H1 (cell line): ENCODE data around the gene TEX264. TPM values are rescaled to one million over a fixed set of nuclear protein-coding genes. Genes with fewer than 3 reads are reported as not detected.
A peak's percentile ranks its signal among the peaks of the same experiment; 100 is the strongest.

Experiments used
- CTCF ChIA-PET: fragments of 300-600 bp; sonication (Branson Sonifier 250); formaldehyde crosslinking; loops from one replicate; lab custom pipeline; 2021; ENCODE audit not compliant: partially characterized antibody; lab: Charles Lee
- POLR2A ChIA-PET: fragments of 300-600 bp; sonication (Branson Sonifier 250); formaldehyde crosslinking; loops from one replicate; lab custom pipeline; 2021; ENCODE audit warnings: inconsistent platforms; ENCODE audit not compliant: partially characterized antibody; lab: Charles Lee
- DNase-seq, 2 experiments: peaks; one replicate each; pipeline versions ENCODE4 v3.0.0 to v3.0.0-alpha.2; 2010 to 2022; ENCODE audit warnings: low spot score in 2 of 2, low read depth in 1 of 2, mixed read lengths in 1 of 2
- FAIRE-seq: peaks from 2 replicates; lab custom pipeline; 2011; peaks lifted over from hg19 to GRCh38; lab: Jason Lieb, UNC
- H2AFZ ChIP-seq: 2 replicates; pipeline ENCODE4 v1.8.1; 2012; ENCODE audit warnings: low read length, inconsistent platforms
- H2AK5ac ChIP-seq: 2 replicates; pipeline ENCODE4 v1.6.1; 2013; ENCODE audit warnings: low read depth, low read length
- H2BK120ac ChIP-seq: replicated peaks from 2 replicates; pipeline ENCODE3; 2013; ENCODE audit warnings: low read depth, low read length, inconsistent platforms
- H2BK12ac ChIP-seq: 2 replicates; pipeline ENCODE4 v1.6.1; 2013; ENCODE audit warnings: low read depth, low read length
- H2BK15ac ChIP-seq: 2 replicates; pipeline ENCODE4 v1.6.1; 2013; ENCODE audit warnings: low read length
- H2BK20ac ChIP-seq: 2 replicates; pipeline ENCODE4 v1.6.1; 2013; ENCODE audit warnings: low read length
- H2BK5ac ChIP-seq: 2 replicates; pipeline ENCODE4 v1.6.1; 2013; ENCODE audit warnings: low read depth, low read length
- H3K14ac ChIP-seq: 2 replicates; pipeline ENCODE4 v1.6.1; 2013; ENCODE audit warnings: inconsistent platforms; ENCODE audit not compliant: insufficient read length
- H3K18ac ChIP-seq: 2 replicates; pipeline ENCODE4 v1.6.1; 2013; ENCODE audit warnings: low read length; ENCODE audit errors: extremely low read depth
- H3K23ac ChIP-seq: 2 replicates; pipeline ENCODE4 v1.6.1; 2013; ENCODE audit warnings: inconsistent platforms; ENCODE audit not compliant: insufficient read length
- H3K23me2 ChIP-seq: 2 replicates; pipeline ENCODE4 v1.6.1; 2013; ENCODE audit warnings: low read depth, low read length
- H3K27ac ChIP-seq: 2 replicates; pipeline ENCODE4 v1.6.1; 2011; ENCODE audit warnings: low read depth, low read length, inconsistent platforms
- H3K27me3 ChIP-seq, 4 experiments: replicated peaks in 1 of 4; 1 replicate in 1 of 4; 2 replicates in 3 of 4; pipeline versions ENCODE4 v1.6.1 to v1.8.1; 2011 to 2013; ENCODE audit warnings: low read length in 3 of 4, mild to moderate bottlenecking in 3 of 4, inconsistent platforms in 2 of 4, mixed read lengths in 2 of 4, moderate library complexity in 1 of 4; ENCODE audit not compliant: control insufficient read depth in 3 of 4, insufficient read depth in 3 of 4; ENCODE audit errors: extremely low read depth in 1 of 4
- H3K36me3 ChIP-seq, 4 experiments: 2 replicates each; pipeline versions ENCODE4 v1.6.1 to v1.8.1; 2011 to 2013; ENCODE audit warnings: mild to moderate bottlenecking in 4 of 4, low read length in 3 of 4, moderate library complexity in 2 of 4, control low read depth in 1 of 4, inconsistent platforms in 1 of 4; ENCODE audit not compliant: insufficient read depth in 4 of 4, control insufficient read depth in 2 of 4
- H3K4ac ChIP-seq: replicated peaks from 2 replicates; pipeline ENCODE3; 2013; ENCODE audit warnings: low read length, low read depth, mixed read lengths, inconsistent platforms; ENCODE audit not compliant: insufficient read length
- H3K4me1 ChIP-seq, 4 experiments: replicated peaks in 1 of 4; 1 replicate in 1 of 4; 2 replicates in 3 of 4; pipeline versions ENCODE4 v1.6.1 to v1.8.1; 2011 to 2013; ENCODE audit warnings: low read length in 3 of 4, inconsistent platforms in 2 of 4, mixed read lengths in 1 of 4; ENCODE audit not compliant: insufficient read depth in 4 of 4, control insufficient read depth in 3 of 4
- H3K4me2 ChIP-seq, 2 experiments: 2 replicates each; pipeline versions ENCODE4 v1.6.1 to v1.8.1; 2011 to 2013; ENCODE audit warnings: low read depth in 2 of 2, low read length in 2 of 2, control low read depth in 1 of 2, inconsistent platforms in 1 of 2, mild to moderate bottlenecking in 1 of 2; ENCODE audit not compliant: insufficient read depth in 1 of 2
- H3K4me3 ChIP-seq, 4 experiments: fragments of 200-600, 300-600 bp in 1 of 4; sonication (generic), shearing (Covaris generic), sonication (Bioruptor Twin) in 1 of 4; 2 replicates each; pipeline versions ENCODE4 v1.5.1 to v1.8.1; 2011 to 2016; ENCODE audit warnings: low read length in 4 of 4, low read depth in 3 of 4, control low read depth in 2 of 4, inconsistent platforms in 2 of 4, mild to moderate bottlenecking in 2 of 4, mixed read lengths in 1 of 4, moderate library complexity in 1 of 4; ENCODE audit not compliant: insufficient read depth in 2 of 4; ENCODE audit errors: extremely low read depth in 1 of 4
- H3K56ac ChIP-seq: replicated peaks from 2 replicates; pipeline ENCODE3; 2013; ENCODE audit warnings: low read depth, mild to moderate bottlenecking, mixed read lengths, low read length, inconsistent platforms; ENCODE audit not compliant: insufficient read length
- H3K79me1 ChIP-seq: 2 replicates; pipeline ENCODE4 v1.6.1; 2013; ENCODE audit warnings: low read depth, low read length, control low read depth
- H3K79me2 ChIP-seq, 2 experiments: 2 replicates each; pipeline versions ENCODE4 v1.6.1 to v1.8.1; 2012 to 2013; ENCODE audit warnings: low read length in 2 of 2, mild to moderate bottlenecking in 2 of 2, inconsistent platforms in 1 of 2; ENCODE audit not compliant: insufficient read depth in 2 of 2, control insufficient read depth in 1 of 2
- H3K9ac ChIP-seq, 4 experiments: replicated peaks in 1 of 4; 1 replicate in 1 of 4; 2 replicates in 3 of 4; pipeline versions ENCODE4 v1.6.1 to v1.8.1; 2011 to 2013; ENCODE audit warnings: low read depth in 3 of 4, low read length in 3 of 4, control low read depth in 2 of 4, mild to moderate bottlenecking in 2 of 4, moderate library complexity in 2 of 4, inconsistent platforms in 1 of 4; ENCODE audit errors: extremely low read depth in 1 of 4
- H3K9me3 ChIP-seq, 2 experiments: 2 replicates each; pipeline versions ENCODE4 v1.6.1 to v1.8.1; 2012 to 2013; ENCODE audit warnings: mild to moderate bottlenecking in 2 of 2, moderate library complexity in 2 of 2, control low read depth in 1 of 2, inconsistent platforms in 1 of 2, low read depth in 1 of 2, low read length in 1 of 2, mixed read lengths in 1 of 2; ENCODE audit not compliant: insufficient read depth in 2 of 2
- H4K20me1 ChIP-seq, 2 experiments: replicated peaks in 1 of 2; 2 replicates each; pipeline versions ENCODE3 to v1.8.1; 2011 to 2013; ENCODE audit warnings: inconsistent platforms in 2 of 2, low read length in 2 of 2, mild to moderate bottlenecking in 1 of 2; ENCODE audit not compliant: insufficient read depth in 2 of 2, control insufficient read depth in 1 of 2
- H4K5ac ChIP-seq: 2 replicates; pipeline ENCODE4 v1.6.1; 2013; ENCODE audit warnings: low read length, low read depth, mixed read lengths, inconsistent platforms; ENCODE audit not compliant: insufficient read length
- H4K8ac ChIP-seq: 2 replicates; pipeline ENCODE4 v1.8.0; 2013; ENCODE audit warnings: mild to moderate bottlenecking, moderate library complexity, low read length, inconsistent platforms; ENCODE audit not compliant: insufficient read depth; ENCODE audit errors: extremely low read depth
- H4K91ac ChIP-seq: replicated peaks from 2 replicates; pipeline ENCODE3; 2013; ENCODE audit warnings: low read length, mixed read lengths, inconsistent platforms; ENCODE audit not compliant: insufficient read length
- CBX5 ChIP-seq: fragments of 300-800, 300-1000 bp; sonication (generic); IDR thresholded peaks from 2 replicates; pipeline ENCODE4 v1.7.1; 2016; ENCODE audit warnings: antibody characterized with exemption, low read length, low read depth
- CTCF ChIP-seq, 3 experiments: IDR thresholded peaks; 1 replicate in 2 of 3; 2 replicates in 1 of 3; pipeline versions ENCODE4 v1.5.1 to v1.6.1; 2011; ENCODE audit warnings: low read length in 3 of 3, mild to moderate bottlenecking in 3 of 3, inconsistent platforms in 2 of 3, low read depth in 1 of 3, moderate library complexity in 1 of 3; ENCODE audit not compliant: insufficient read depth in 1 of 3; ENCODE audit errors: control extremely low read depth in 1 of 3
- EZH2 ChIP-seq: fragments of 200-600 bp; sonication (generic); IDR thresholded peaks from 2 replicates; pipeline ENCODE4 v1.7.1; 2012; ENCODE audit warnings: low read depth, mild to moderate bottlenecking, moderate library complexity, low read length, inconsistent platforms; ENCODE audit not compliant: severe bottlenecking
- RAD21 ChIP-seq, 2 experiments: IDR thresholded peaks in 1 of 2; conservative IDR thresholded peaks in 1 of 2; 2 replicates each; pipeline ENCODE4 v1.6.1; 2011; ENCODE audit warnings: low read depth in 2 of 2, low read length in 2 of 2, improper control_type of control experiment in 1 of 2, inconsistent platforms in 1 of 2, mild to moderate bottlenecking in 1 of 2, moderate library complexity in 1 of 2
- TEAD4 ChIP-seq: IDR thresholded peaks from 2 replicates; pipeline ENCODE4 v1.6.1; 2012; ENCODE audit warnings: low read depth, low read length, inconsistent platforms, mixed read lengths
- WGBS, 2 experiments: shearing (Covaris generic) in 1 of 2; methylation state at CpG; one replicate each; pipeline versions ENCODE4 v1.1.6 to v1.1.7; 2013 to 2015; ENCODE audit warnings: low lambda C conversion rate in 2 of 2, mixed read lengths in 2 of 2, inconsistent platforms in 1 of 2, low coverage in 1 of 2, missing lambda C conversion rate in 1 of 2; ENCODE audit not compliant: insufficient replicate concordance in 2 of 2, insufficient coverage in 1 of 2, insufficient read length in 1 of 2; ENCODE audit errors: extremely low coverage in 1 of 2, missing lambda C conversion rate in 1 of 2; 5-methylcytosine and 5-hydroxymethylcytosine counted together
- polyA plus RNA-seq, 7 experiments: library from polyadenylated mRNA; depleted of rRNA in 3 of 7; stranded (reverse) in 5 of 7; unstranded in 2 of 7; fragments of >200 nt in 5 of 7; fragments of 200-250 nt in 2 of 7; gene quantifications; 1 replicate in 5 of 7; 2 replicates in 1 of 7; 4 replicates in 1 of 7; pipeline versions ENCODE4 v1.2.1 to v1.2.3, GENCODE V29; 2011 to 2013; ENCODE audit warnings: missing spikeins in 2 of 7, mixed read lengths in 2 of 7
- total RNA-seq: library from RNA; stranded (reverse); fragmentation: NEBNext Ultra II Directional; extraction: Animal tissue kit (Norgen Biotek cat#: 25700); gene quantifications from 2 replicates; pipeline ENCODE4 v1.2.1, GENCODE V29; 2021

TEX264 gene
- total and polyA plus RNA-seq, 2 of the 8 experiments (the other 6 are each of a cell fraction or from before 2014, with no cell fraction given) = 11.2 to 35.6 TPM

DNA sequence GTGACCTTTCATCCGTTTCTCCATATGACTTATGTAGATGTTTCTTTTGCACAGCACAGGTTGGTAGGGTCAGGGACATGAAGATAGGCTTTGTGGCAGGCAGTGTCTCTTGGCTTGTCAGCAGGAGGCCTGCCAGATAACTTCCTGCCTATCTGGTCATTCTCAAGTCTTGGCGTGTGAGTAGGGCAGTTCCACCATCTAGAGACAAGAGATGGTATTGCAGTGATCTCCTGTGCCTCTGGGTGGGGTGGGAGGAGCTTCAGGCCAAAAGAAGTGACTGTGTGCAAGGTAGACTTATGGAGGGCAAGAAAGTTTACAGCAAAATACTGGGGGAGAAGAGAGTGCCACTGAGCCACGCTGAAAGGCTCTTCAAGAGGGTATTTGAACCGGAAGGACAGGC lies 11.0 kb downstream of the TEX264 start:
- H2AK5ac ChIP-seq = no peak overlapping the region
- no peak overlapping the region for H3K18ac ChIP-seq
- H3K27me3 ChIP-seq = no peaks in the 10 kb centered on the region
- TF ChIP-seq EZH2 (no peak), CBX5 (no peak), TEAD4 (no peak), CTCF (IDR thresholded peaks at IDR 0.05; ENCODE audit: control extremely low read depth in 1 of 3, insufficient read depth in 1 of 3, low read depth in 1 of 3, low read length in 3 of 3) (peak; percentile 72 to 94 (median 78)), RAD21 (IDR thresholded peaks at IDR 0.05 in 1 of 2, conservative IDR thresholded peaks at IDR 0.05 in 1 of 2; ENCODE audit: low read depth in 2 of 2, low read length in 2 of 2) (peak; percentile 93)
- no peak overlapping the region for H3K9ac ChIP-seq
- no peak overlapping the region for H3K27ac ChIP-seq
- no peak overlapping the region for H3K4me2 ChIP-seq
- H3K4ac ChIP-seq = no peak overlapping the region
- no peaks in the 10 kb centered on the region for H3K9me3 ChIP-seq
- FAIRE-seq = peak; percentile 99
- H2AFZ ChIP-seq = no peak overlapping the region
- no peak overlapping the region for H4K5ac ChIP-seq
- no peak overlapping the region for H4K91ac ChIP-seq
- H2BK120ac ChIP-seq = no peak overlapping the region
- no peaks in the 10 kb centered on the region; the same call in 1 of the 2 replicates for H3K79me1 ChIP-seq
- H3K56ac ChIP-seq = no peak overlapping the region
- peaks cover 0 to 9% (median 3%) of the 10 kb centered on the region in 4 experiments; a peak in 3 of 7 replicates for H3K4me1 ChIP-seq
- ChIA-PET POLR2A (interaction anchor here (0.6 to 2.9 kb wide), 6 partner anchors 11 to 309 kb away, joined by 3 to 37 read pairs (median 5); partner anchors contain the start of genes DCAF1, RBM15B and TEX264), CTCF (interaction anchor here (0.6 to 6.4 kb wide), 49 partner anchors 9 to 1026 kb away, joined by 3 to 123 read pairs (median 4); partner anchors contain the start of genes DCAF1, GRM2, RAD54L2 and RBM15B)
- H3K23ac ChIP-seq = no peak overlapping the region
- DNase-seq = peak; percentile 61 to 65
- H3K14ac ChIP-seq = no peak overlapping the region
- H3K4me3 ChIP-seq = no peak overlapping the region
- WGBS, 2 experiments = 12% methylated on average over 4 of the region's 4 CpGs; no CpG with 5 or more reads in 1 of the 2 experiments
- H3K36me3 ChIP-seq = no peaks in the 10 kb centered on the region
- H4K20me1 ChIP-seq = peaks cover 0 to 2% of the 10 kb centered on the region in 2 experiments
- no peaks in the 10 kb centered on the region for H3K23me2 ChIP-seq
- H2BK15ac ChIP-seq = no peak overlapping the region
- H2BK5ac ChIP-seq = 0 out of 2 replicates have a peak overlapping the region, but pooled peaks have one; percentile 13
- H4K8ac ChIP-seq = no peak overlapping the region
- no peak overlapping the region for H2BK12ac ChIP-seq
- no peaks in the 10 kb centered on the region for H3K79me2 ChIP-seq
- H2BK20ac ChIP-seq = 0 out of 2 replicates have a peak overlapping the region, but pooled peaks have one; percentile 1
